Stomach (tissue), 9 donors: ENCODE results near the gene INPP5J. TPM values are rescaled to one million over a fixed set of nuclear protein-coding genes. Genes with fewer than 3 reads are reported as not detected.
"Not testable (repeated sequence)": the region's sequence is repeated elsewhere in the genome, so short reads cannot be mapped to it uniquely, and the experiment has no call there.

Experiments used
- DNase-seq, 2 donors: peaks; one replicate each; pipeline versions ENCODE4 v3.0.0 to v3.0.0-alpha.2; 2013 to 2019
- H3K27ac ChIP-seq, 5 donors: fragments of 200-600 bp in 4 of 5; sonication (generic) in 4 of 5; one replicate each; pipeline ENCODE4 v1.5.1; 2013 to 2019; ENCODE audit warnings: mild to moderate bottlenecking in 1 of 5, moderate library complexity in 1 of 5
- H3K27me3 ChIP-seq, 3 donors: fragments of 200-600 bp; sonication (generic); one replicate each; pipeline ENCODE4 v1.5.1; 2017 to 2019; ENCODE audit warnings: mixed run types in 1 of 3
- H3K36me3 ChIP-seq, 4 donors: fragments of 200-600 bp; sonication (generic); 1 replicate in 3 of 4; 2 replicates in 1 of 4; pipeline ENCODE4 v1.5.1; 2016 to 2019
- H3K4me1 ChIP-seq, 4 donors: fragments of 200-600 bp; sonication (generic); one replicate each; pipeline ENCODE4 v1.5.1; 2016 to 2019
- H3K4me3 ChIP-seq, 4 donors: fragments of 200-600 bp; sonication (generic) in 3 of 4; one replicate each; pipeline ENCODE4 v1.5.1; 2016 to 2019; ENCODE audit warnings: mild to moderate bottlenecking in 1 of 4
- H3K9me3 ChIP-seq, 4 donors: fragments of 200-600 bp; sonication (generic); one replicate each; pipeline ENCODE4 v1.5.1; 2016 to 2019
- CTCF ChIP-seq, 7 experiments: fragments of 450-650 bp in 4 of 7; fragments of 200-600 bp in 3 of 7; sonication (generic) in 3 of 7; IDR thresholded peaks; one replicate each; pipeline ENCODE4 v1.5.1; 2016 to 2019; ENCODE audit warnings: antibody characterized with exemption in 7 of 7, control low read depth in 2 of 7, mild to moderate bottlenecking in 1 of 7
- EP300 ChIP-seq: sonication (generic); formaldehyde crosslinking; IDR thresholded peaks from one replicate; pipeline ENCODE4 v1.6.1; 2017; ENCODE audit warnings: antibody characterized with exemption
- POLR2A ChIP-seq, 4 donors: fragments of 450-650 bp; IDR thresholded peaks; one replicate each; pipeline ENCODE4 v1.6.1; 2016; ENCODE audit warnings: antibody characterized with exemption in 4 of 4, control low read depth in 2 of 4, mild to moderate bottlenecking in 1 of 4, moderate library complexity in 1 of 4
- POLR2AphosphoS5 ChIP-seq, 3 donors: sonication (generic); formaldehyde crosslinking; IDR thresholded peaks; one replicate each; pipeline ENCODE4 v1.6.1; 2016; ENCODE audit warnings: antibody characterized with exemption in 3 of 3
- WGBS, 5 donors: extraction: QIAGEN DNeasy Blood & Tissue Kit in 3 of 5; methylation state at CpG; one replicate each; pipeline versions ENCODE4 v1.1.5 to v1.1.7; 2013 to 2018; 5-methylcytosine and 5-hydroxymethylcytosine counted together
- intact Hi-C: fragments of 100-400 bp; cut with DNase I; formaldehyde crosslinking; loops from one replicate; pipeline ENCODE4 v1.15.1; 2023; ENCODE audit warnings: low total_unique reads
- polyA plus RNA-seq, 3 donors: library from polyadenylated mRNA; stranded (reverse); fragments of 200-250 nt; gene quantifications; one replicate each; pipeline ENCODE4 v1.2.3, GENCODE V29; 2013
- total RNA-seq, 5 donors: library from RNA; depleted of rRNA; stranded (reverse); fragments of >200 nt; gene quantifications; one replicate each; pipeline versions ENCODE4 v1.1.0 to v1.2.3, GENCODE V29; 2014 to 2016
- donor health status: healthy with polysubstance abuse.
- donor health status: Bipolar disorder and iron deficiency.
- donor health status: healthy.

Gene INPP5J
- total and polyA plus RNA-seq, 8 donors: 1.8 to 34.4 (median 9.3) TPM

GRCh38 chr22:31107178-31107893 is 15.4 kb upstream of the INPP5J start, which contains the start of gene SELENOM:
SELENOM (minus strand) TSS chr22:31107568; CDS start chr22:31107505, 63 bp downstream.
- Histone ChIP-seq H3K9me3 (peaks cover 0 to under 1% (median 0%) of the 10 kb centered on the region in 4 donors), H3K4me1 (peaks cover 10 to 58% (median 49%) of the 10 kb centered on the region in 4 donors), H3K27me3 (no peaks in the 10 kb centered on the region), H3K36me3 (peaks cover 10 to 26% (median 20%) of the 10 kb centered on the region in 4 donors), H3K27ac (peak within 1 kb of the TSS; percentile 92 to 98 (median 96)), H3K4me3 (peak within 1 kb of the TSS; percentile 58 to 87 (median 68))
- peak; percentile 97 to 98 for DNase-seq
- 4 to 8% (median 6%) methylated on average over 20 to 67 of the region's 67 CpGs for WGBS, 5 donors
- TF ChIP-seq EP300 (no peak), POLR2AphosphoS5 (IDR thresholded peaks at IDR 0.05) (peak; percentile 72 to 93 (median 81)), CTCF (IDR thresholded peaks at IDR 0.05) (peak in 5 of 7 experiments; percentile 85 to 99 (median 95)), POLR2A (IDR thresholded peaks at IDR 0.05) (no peak)
- intact Hi-C loops: no loop called here

DNA sequence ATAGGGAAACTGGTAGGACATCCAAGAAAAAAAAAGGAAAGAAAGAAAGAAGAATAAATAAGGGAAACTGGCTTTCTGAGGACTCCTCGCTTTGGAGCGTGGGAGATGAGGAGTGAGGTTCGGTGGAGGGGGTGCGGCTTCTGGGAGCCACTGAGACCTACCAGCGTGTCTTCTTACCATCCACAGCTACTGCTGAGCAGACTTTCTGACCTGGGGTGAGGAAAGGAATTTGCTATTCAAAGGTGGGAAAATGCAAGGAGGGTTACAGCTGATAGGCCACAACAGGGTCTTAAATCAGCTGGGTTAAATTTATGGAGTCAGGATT is 14.9 kb upstream of the INPP5J start:
- H3K9me3 ChIP-seq: peaks cover 0 to 3% (median 0%) of the 10 kb centered on the region in 4 donors
- WGBS, 5 donors: 0 to 2% (median 0%) methylated on average over 5 of the region's 5 CpGs
- intact Hi-C loops: no loop called here
- peaks cover 10 to 26% (median 18%) of the 10 kb centered on the region in 4 donors for H3K36me3 ChIP-seq
- H3K27ac ChIP-seq: peak overlapping the region; percentile 66 to 98 (median 96)
- TF ChIP-seq EP300 (no peak), CTCF (IDR thresholded peaks at IDR 0.05) (no peak), POLR2A (IDR thresholded peaks at IDR 0.05) (no peak), POLR2AphosphoS5 (IDR thresholded peaks at IDR 0.05) (no peak)
- peaks cover 10 to 55% (median 47%) of the 10 kb centered on the region in 4 donors for H3K4me1 ChIP-seq
- H3K4me3 ChIP-seq: peak overlapping the region; percentile 58 to 87 (median 68)
- DNase-seq: no peak
- no peaks in the 10 kb centered on the region for H3K27me3 ChIP-seq

DNA sequence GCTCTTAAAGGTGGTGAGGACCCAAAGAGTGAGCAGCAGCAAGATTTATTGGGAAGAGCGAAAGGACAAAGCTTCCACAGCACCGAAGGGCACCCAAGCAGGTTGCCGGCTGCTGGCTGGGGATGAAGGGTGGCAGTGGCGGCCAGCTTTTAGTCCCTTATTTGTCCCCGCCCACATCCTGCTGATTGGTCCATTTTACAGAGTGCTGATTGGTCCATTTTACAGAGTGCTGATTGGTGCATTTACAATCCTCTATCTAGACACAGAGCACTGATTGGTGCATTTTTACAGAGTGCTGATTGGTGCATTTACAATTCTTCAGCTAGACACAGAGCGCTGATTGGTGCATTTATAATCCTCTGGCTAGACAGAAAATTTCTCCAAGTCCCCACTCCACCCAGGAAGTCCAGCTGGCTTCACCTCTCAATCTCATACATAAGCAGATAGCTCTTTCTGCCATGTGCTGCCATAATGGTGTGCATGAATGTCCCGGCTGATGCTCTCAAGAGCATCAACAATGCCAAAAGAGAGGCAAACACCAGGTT is 10.1 kb upstream of the INPP5J start:
- intact Hi-C loops, H3K36me3 ChIP-seq, H3K27me3 ChIP-seq, H3K9me3 ChIP-seq, DNase-seq, H3K27ac ChIP-seq, H3K4me3 ChIP-seq: not testable (repeated sequence)
- 84 to 95% (median 90%) methylated on average over 7 of the region's 7 CpGs for WGBS, 5 donors
- peaks cover 0 to 12% (median 7%) of the 10 kb centered on the region in 4 donors for H3K4me1 ChIP-seq

DNA sequence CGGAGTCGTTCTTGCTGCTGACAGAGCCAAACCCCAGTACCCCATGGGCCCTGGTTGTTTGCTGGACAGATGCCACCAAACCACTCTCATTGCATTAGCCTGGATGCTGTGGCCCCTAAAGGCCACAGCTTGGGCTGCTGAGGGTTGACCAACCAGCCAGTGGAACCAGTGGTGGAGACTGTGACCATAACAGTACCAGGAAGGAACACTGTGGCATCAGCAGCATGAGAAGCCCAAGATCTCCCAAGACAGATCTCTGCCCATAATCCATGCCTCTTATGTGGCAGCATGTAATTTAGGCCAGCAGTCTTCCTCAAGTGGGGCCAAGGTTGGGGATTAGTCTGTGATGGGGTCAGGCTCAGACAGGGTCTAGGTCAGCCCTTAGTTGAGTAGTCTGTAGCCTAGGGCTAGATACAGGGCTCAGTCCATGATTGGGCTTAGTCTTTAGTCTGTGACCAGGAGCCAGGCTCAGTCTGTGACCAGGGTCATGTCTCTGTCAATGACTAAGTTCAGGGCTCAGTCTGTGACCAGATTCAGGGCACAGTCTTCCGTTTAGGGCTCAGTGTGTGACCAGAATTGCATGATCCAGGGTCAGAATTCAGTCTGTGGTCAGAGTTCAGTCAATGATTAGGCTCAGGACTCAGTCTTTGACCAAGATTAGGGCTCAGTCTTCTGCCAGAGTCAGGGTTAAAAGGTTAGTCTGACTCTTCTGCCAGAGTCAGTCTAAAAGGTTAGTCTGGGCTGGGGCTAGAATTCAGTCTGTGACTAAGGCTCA is 4.5 kb upstream of the INPP5J start:
- intact Hi-C loops: no loop called here
- Histone ChIP-seq H3K36me3 (no peaks in the 10 kb centered on the region), H3K4me1 (peaks cover 8 to 15% (median 14%) of the 10 kb centered on the region in 4 donors), H3K27me3 (no peaks in the 10 kb centered on the region), H3K4me3 (no peak overlapping the region), H3K27ac (no peak overlapping the region), H3K9me3 (no peaks in the 10 kb centered on the region)
- no peak for DNase-seq
- TF ChIP-seq CTCF (IDR thresholded peaks at IDR 0.05) (no peak), EP300 (no peak), POLR2AphosphoS5 (IDR thresholded peaks at IDR 0.05) (no peak), POLR2A (IDR thresholded peaks at IDR 0.05) (no peak)
- 61 to 77% (median 70%) methylated on average over 3 of the region's 3 CpGs for WGBS, 5 donors
